IMR-90 (cell line): ENCODE data around the gene ABCG8. TPM values are rescaled to one million over a fixed set of nuclear protein-coding genes. Genes with fewer than 3 reads are reported as not detected.

Experiments
- ATAC-seq: fragments of 200-7000 bp; cut with Tn5 transposase; 2 replicates; pipeline ENCODE4 v1.9.1; 2020; ENCODE audit warnings: low read depth, mild to moderate bottlenecking, moderate library complexity
- BruUV-seq: library from RNA; stranded (reverse); fragments of 400-500 nt; replicated peaks from 2 replicates; lab custom pipeline; 2021; lab: Mats Ljungman, UMichigan
- CTCF ChIA-PET: fragments of 300-600 bp; formaldehyde crosslinking; extraction: SDS; loops from one replicate; lab custom pipeline; 2021; ENCODE audit warnings: antibody characterized with exemption; lab: Yijun Ruan, JAX
- POLR2A ChIA-PET: fragments of 300-600 bp; sonication (Branson Sonifier 250); formaldehyde crosslinking; loops from one replicate; lab custom pipeline; 2022; ENCODE audit warnings: antibody characterized with exemption; ENCODE audit not compliant: unreplicated experiment; lab: Charles Lee
- DNase-seq: peaks from one replicate; pipeline ENCODE4 v3.0.0; 2013
- H2AFZ ChIP-seq: replicated peaks from 2 replicates; pipeline ENCODE3; 2013; ENCODE audit warnings: low read length, mild to moderate bottlenecking; ENCODE audit not compliant: poor library complexity
- H2AK5ac ChIP-seq: 2 replicates; pipeline ENCODE4 v1.6.1; 2013; ENCODE audit warnings: low read depth, low read length, inconsistent platforms
- H2AK9ac ChIP-seq: replicated peaks from 2 replicates; pipeline ENCODE3; 2013; ENCODE audit warnings: mild to moderate bottlenecking, low read depth, low read length, moderate library complexity; ENCODE audit not compliant: poor library complexity
- H2BK120ac ChIP-seq: 2 replicates; pipeline ENCODE4 v1.6.1; 2013; ENCODE audit warnings: low read depth, low read length, inconsistent platforms
- H2BK15ac ChIP-seq: 3 replicates; pipeline ENCODE4 v1.6.1; 2013; ENCODE audit warnings: low read depth, low read length, inconsistent platforms
- H2BK20ac ChIP-seq: 2 replicates; pipeline ENCODE4 v1.6.1; 2013; ENCODE audit warnings: low read depth, mild to moderate bottlenecking, inconsistent platforms, low read length, moderate library complexity
- H2BK5ac ChIP-seq: 2 replicates; pipeline ENCODE4 v1.6.1; 2013; ENCODE audit warnings: mild to moderate bottlenecking, low read depth, low read length, inconsistent platforms; ENCODE audit not compliant: poor library complexity, severe bottlenecking
- H3K14ac ChIP-seq: replicated peaks from 2 replicates; pipeline ENCODE4 v1.6.1; 2013; ENCODE audit warnings: low read depth, low read length, inconsistent platforms
- H3K18ac ChIP-seq: 2 replicates; pipeline ENCODE4 v1.6.1; 2013; ENCODE audit warnings: low read depth, low read length, control low read depth
- H3K23ac ChIP-seq: 2 replicates; pipeline ENCODE4 v1.6.1; 2013; ENCODE audit warnings: low read depth, low read length, inconsistent platforms
- H3K27ac ChIP-seq: 2 replicates; pipeline ENCODE4 v1.5.1; 2013; ENCODE audit warnings: mild to moderate bottlenecking, control low read depth, low read length; ENCODE audit not compliant: insufficient read depth
- H3K27me3 ChIP-seq: 2 replicates; pipeline ENCODE4 v1.6.1; 2013; ENCODE audit warnings: low read length; ENCODE audit not compliant: control insufficient read depth, insufficient read depth
- H3K36me3 ChIP-seq: 2 replicates; pipeline ENCODE4 v1.6.1; 2013; ENCODE audit warnings: low read length, mixed read lengths; ENCODE audit not compliant: control insufficient read depth, insufficient read depth
- H3K4ac ChIP-seq: 2 replicates; pipeline ENCODE4 v1.6.1; 2013; ENCODE audit warnings: low read depth, low read length, inconsistent platforms
- H3K4me1 ChIP-seq: 2 replicates; pipeline ENCODE4 v1.6.1; 2013; ENCODE audit warnings: low read length, mixed read lengths; ENCODE audit not compliant: control insufficient read depth, insufficient read depth
- H3K4me2 ChIP-seq: 2 replicates; pipeline ENCODE4 v1.6.1; 2013; ENCODE audit warnings: low read depth, mild to moderate bottlenecking, control low read depth, low read length, moderate library complexity
- H3K4me3 ChIP-seq: 2 replicates; pipeline ENCODE4 v1.5.1; 2013; ENCODE audit warnings: low read depth, mild to moderate bottlenecking, control low read depth, low read length, moderate library complexity; ENCODE audit not compliant: insufficient read depth
- H3K56ac ChIP-seq: 2 replicates; pipeline ENCODE4 v1.6.1; 2013; ENCODE audit warnings: low read length, inconsistent platforms; ENCODE audit not compliant: insufficient read depth; ENCODE audit errors: extremely low read depth
- H3K79me1 ChIP-seq, 2 experiments: 2 replicates each; pipeline ENCODE4 v1.6.1; 2013; ENCODE audit warnings: low read length in 2 of 2, inconsistent platforms in 1 of 2, low read depth in 1 of 2
- H3K9ac ChIP-seq: 2 replicates; pipeline ENCODE4 v1.6.1; 2013; ENCODE audit warnings: low read depth, low read length, control low read depth
- H3K9me1 ChIP-seq: 2 replicates; pipeline ENCODE4 v1.6.1; 2013; ENCODE audit warnings: low read length, inconsistent platforms; ENCODE audit not compliant: insufficient read depth
- H3K9me3 ChIP-seq: 2 replicates; pipeline ENCODE4 v1.6.1; 2013; ENCODE audit warnings: low read length; ENCODE audit not compliant: control insufficient read depth, insufficient read depth
- H4K20me1 ChIP-seq: 2 replicates; pipeline ENCODE4 v1.6.1; 2013; ENCODE audit warnings: low read length, inconsistent platforms; ENCODE audit not compliant: insufficient read depth
- H4K5ac ChIP-seq: 2 replicates; pipeline ENCODE4 v1.6.1; 2013; ENCODE audit warnings: mild to moderate bottlenecking, low read depth, low read length, control low read depth
- H4K8ac ChIP-seq, 2 experiments: 2 replicates each; pipeline ENCODE4 v1.6.1; 2013; ENCODE audit warnings: low read depth in 2 of 2, low read length in 2 of 2, control low read depth in 1 of 2, inconsistent platforms in 1 of 2
- H4K91ac ChIP-seq: 2 replicates; pipeline ENCODE4 v1.6.1; 2013; ENCODE audit warnings: low read depth, low read length, inconsistent platforms; ENCODE audit not compliant: insufficient read depth
- MAZ ChIP-seq: IDR thresholded peaks from 2 replicates; pipeline ENCODE4 v1.6.1; 2012; ENCODE audit warnings: low read depth, mild to moderate bottlenecking, low read length, improper control_type of control experiment, moderate library complexity, borderline replicate concordance
- POLR2A ChIP-seq: IDR thresholded peaks from 2 replicates; pipeline ENCODE4 v1.6.1; 2012; ENCODE audit warnings: mild to moderate bottlenecking, low read depth, low read length
- RFX5 ChIP-seq: IDR thresholded peaks from 2 replicates; pipeline ENCODE4 v1.8.0; 2012; ENCODE audit warnings: low read depth, mild to moderate bottlenecking, low read length, moderate library complexity
- whole genome bisulfite sequencing, 2 experiments: methylation state at CpG; one replicate each; pipeline versions ENCODE4 v1.1.5 to v1.1.7; 2013; ENCODE audit warnings: missing lambda C conversion rate in 2 of 2; ENCODE audit not compliant: insufficient read length in 1 of 2; ENCODE audit errors: extremely low coverage in 2 of 2; 5-methylcytosine and 5-hydroxymethylcytosine counted together
- dilution Hi-C: fragments of 300-500 bp; cut with HindIII; formaldehyde crosslinking; loops from one replicate; pipeline ENCODE4 v1.14.3; 2018; ENCODE audit warnings: low sequenced_read_pairs; ENCODE audit not compliant: unreplicated experiment
- in situ Hi-C: fragments of 300-500 bp; cut with MboI; formaldehyde crosslinking; loops from 3 replicates; pipeline ENCODE4 v1.14.3; 2019; ENCODE audit warnings: low sequenced_read_pairs, inconsistent platforms, mixed read lengths
- intact Hi-C: fragments of 100-400 bp; cut with micrococcal nuclease; formaldehyde crosslinking; loops from 2 replicates; pipeline ENCODE4 v1.10.0; 2022
- polyA plus RNA-seq, 3 experiments: library from polyadenylated mRNA; depleted of rRNA; stranded (reverse); fragments of >200 nt; gene quantifications; 2 replicates each; pipeline ENCODE4 v1.2.3, GENCODE V29; 2012; ENCODE audit warnings: low replicate concordance in 1 of 3
- total RNA-seq: library from RNA; depleted of rRNA; stranded (reverse); fragments of >200 nt; gene quantifications from 2 replicates; pipeline ENCODE4 v1.2.3, GENCODE V29; 2012

ABCG8 gene
- total and polyA plus RNA-seq, 2 of the 4 experiments (the other 2 are of a cell fraction) = not detected

- Histone ChIP-seq H4K5ac (no peak overlapping the region), H3K18ac (no peak overlapping the region), H3K9me3 (no peaks in the 10 kb centered on the region), H4K91ac (no peak overlapping the region), H3K36me3 (no peaks in the 10 kb centered on the region), H3K9me1 (no peaks in the 10 kb centered on the region), H3K4me1 (no peaks in the 10 kb centered on the region), H3K27me3 (peaks cover 32% of the 10 kb centered on the region), H2BK120ac (no peak overlapping the region), H3K4me3 (no peak overlapping the region), H2AK9ac (no peak overlapping the region), H3K4ac (no peak overlapping the region), H4K20me1 (no peaks in the 10 kb centered on the region), H3K14ac (no peak overlapping the region), H2BK5ac (no peak overlapping the region), H2BK15ac (no peak overlapping the region), H3K56ac (no peak overlapping the region), H2AK5ac (no peak overlapping the region), H3K4me2 (no peak overlapping the region), H3K79me1 (no peaks in the 10 kb centered on the region), H2AFZ (no peak overlapping the region), H4K8ac (no peak overlapping the region), H2BK20ac (no peak overlapping the region), H3K23ac (no peak overlapping the region), H3K9ac (no peak overlapping the region), H3K27ac (no peak overlapping the region)
- DNase-seq = no peak
- ChIA-PET CTCF (no interaction called here), POLR2A (no interaction called here)
- in situ Hi-C loops = no loop called here
- dilution Hi-C loops = no loop called here
- 74% methylated on average over 4 of the region's 7 CpGs; no CpG with 5 or more reads in 1 of the 2 experiments for WGBS, 2 experiments
- intact Hi-C loops = no loop called here
- TF ChIP-seq RFX5 (no peak), POLR2A (no peak), MAZ (no peak)
- no peak for ATAC-seq
- BruUV-seq = no TSS peak
Observed at GRCh38 chr2:43822839-43823238, 15.9 kb upstream of the ABCG8 start.
